GM23248 (cell line): ENCODE measurements around the gene ZNF407. TPM values are rescaled to one million over a fixed set of nuclear protein-coding genes. Genes with fewer than 3 reads are reported as not detected.

ENCODE experiments used
- DNase-seq: peaks from one replicate; pipeline ENCODE4 v3.0.0-alpha.2; 2015
- H2AFZ ChIP-seq: fragments of 200-600 bp; sonication (generic); 2 replicates; pipeline ENCODE4 v1.6.1; 2016; ENCODE audit warnings: antibody characterized with exemption
- H3F3A ChIP-seq: fragments of 200-600 bp; sonication (generic); 2 replicates; pipeline ENCODE4 v1.6.1; 2016; ENCODE audit warnings: mild to moderate bottlenecking, antibody characterized with exemption, mixed run types; ENCODE audit not compliant: insufficient read depth
- H3K27ac ChIP-seq: fragments of 200-600 bp; sonication (generic); 2 replicates; pipeline ENCODE4 v1.5.1; 2016; ENCODE audit warnings: mild to moderate bottlenecking
- H3K27me3 ChIP-seq: fragments of 200-600 bp; sonication (generic); replicated peaks from 2 replicates; pipeline ENCODE4 v1.6.1; 2016; ENCODE audit warnings: mild to moderate bottlenecking; ENCODE audit not compliant: insufficient read depth
- H3K36me3 ChIP-seq: fragments of 200-600 bp; sonication (generic); 2 replicates; pipeline ENCODE4 v1.6.1; 2016; ENCODE audit warnings: low read depth, mild to moderate bottlenecking
- H3K4me1 ChIP-seq: fragments of 200-600 bp; sonication (generic); 2 replicates; pipeline ENCODE4 v1.6.1; 2016; ENCODE audit warnings: mild to moderate bottlenecking; ENCODE audit not compliant: insufficient read depth
- H3K4me2 ChIP-seq: fragments of 200-600 bp; sonication (generic); one replicate; pipeline ENCODE4 v1.6.1; 2016; ENCODE audit warnings: mild to moderate bottlenecking; ENCODE audit not compliant: unreplicated experiment
- H3K4me3 ChIP-seq: fragments of 200-600 bp; sonication (generic); 2 replicates; pipeline ENCODE4 v1.5.1; 2016; ENCODE audit warnings: mild to moderate bottlenecking
- H3K79me2 ChIP-seq: fragments of 200-600 bp; sonication (generic); 2 replicates; pipeline ENCODE4 v1.6.1; 2016; ENCODE audit warnings: mild to moderate bottlenecking; ENCODE audit not compliant: insufficient read depth
- H3K9ac ChIP-seq: fragments of 200-600 bp; sonication (generic); 2 replicates; pipeline ENCODE4 v1.6.1; 2016; ENCODE audit warnings: mild to moderate bottlenecking
- H3K9me2 ChIP-seq: fragments of 200-600 bp; sonication (generic); 2 replicates; pipeline ENCODE4 v1.6.1; 2016; ENCODE audit warnings: mixed run types, mild to moderate bottlenecking, moderate library complexity; ENCODE audit not compliant: insufficient read depth
- H3K9me3 ChIP-seq: fragments of 200-600 bp; sonication (generic); one replicate; pipeline ENCODE4 v1.6.1; 2017; ENCODE audit warnings: low read depth
- H4K20me1 ChIP-seq: fragments of 200-600 bp; sonication (generic); 2 replicates; pipeline ENCODE4 v1.6.0; 2016; ENCODE audit not compliant: insufficient read depth
- EZH2 ChIP-seq: fragments of 200-600 bp; sonication (generic); IDR thresholded peaks from 2 replicates; pipeline ENCODE4 v1.6.1; 2018; ENCODE audit warnings: antibody characterized with exemption, mild to moderate bottlenecking; ENCODE audit not compliant: insufficient read depth, poor library complexity, severe bottlenecking
- EZH2phosphoT487 ChIP-seq: fragments of 200-600 bp; sonication (generic); IDR thresholded peaks from 2 replicates; pipeline ENCODE4 v1.6.1; 2018; ENCODE audit warnings: antibody characterized with exemption, moderate library complexity, mild to moderate bottlenecking, low read depth; ENCODE audit not compliant: insufficient read depth
- WGBS, 2 experiments: methylation state at CpG; one replicate each; pipeline ENCODE4 v1.1.6; 2015 to 2017; ENCODE audit warnings: low lambda C conversion rate in 2 of 2, low coverage in 1 of 2; ENCODE audit errors: missing lambda C conversion rate in 2 of 2; 5-methylcytosine and 5-hydroxymethylcytosine counted together
- in situ Hi-C: fragments of 300-500 bp; cut with MboI; formaldehyde crosslinking; loops from 2 replicates; pipeline ENCODE4 v1.15.0; 2020
- polyA plus RNA-seq: library from polyadenylated mRNA; unstranded; fragments of >200 nt; fragmentation: Nextera tagmentation; extraction: Ambion mirVana; gene quantifications from 2 replicates; pipeline ENCODE4 v1.2.1, GENCODE V29; 2016
- total RNA-seq: library from RNA; depleted of rRNA; stranded (reverse); fragments of >200 nt; shearing (Covaris generic); gene quantifications from 2 replicates; pipeline ENCODE4 v1.2.3, GENCODE V29; 2014

The ZNF407 gene
- total and polyA plus RNA-seq, 2 experiments from 2014 or later: 2.6 to 6.3 TPM

- Histone ChIP-seq H3K9me3 (no peaks in the 10 kb centered on the region), H2AFZ (no peak overlapping the region; the same call in 1 of the 2 replicates), H3K36me3 (no peaks in the 10 kb centered on the region), H4K20me1 (no peaks in the 10 kb centered on the region), H3K9ac (no peak overlapping the region), H3F3A (peaks cover 27% of the 10 kb centered on the region), H3K4me2 (peak overlapping the region; percentile 12), H3K4me1 (peaks cover 22% of the 10 kb centered on the region), H3K27ac (no peak overlapping the region), H3K27me3 (no peaks in the 10 kb centered on the region), H3K9me2 (no peaks in the 10 kb centered on the region), H3K79me2 (no peaks in the 10 kb centered on the region), H3K4me3 (no peak overlapping the region)
- in situ Hi-C loops: no loop called here
- no peak for TF ChIP-seq EZH2
- TF ChIP-seq EZH2phosphoT487: no peak
- DNase-seq: peak; percentile 63
- WGBS, 2 experiments: 86 to 100% methylated on average over 1 of the region's 1 CpG
Measured at GRCh38 chr18:74895686-74896085, 298.0 kb downstream of the ZNF407 start.

- Histone ChIP-seq H3K27ac (no peak overlapping the region), H3K36me3 (no peaks in the 10 kb centered on the region), H3K9ac (no peak overlapping the region), H3K79me2 (no peaks in the 10 kb centered on the region), H2AFZ (no peak overlapping the region), H4K20me1 (no peaks in the 10 kb centered on the region), H3K9me3 (no peaks in the 10 kb centered on the region), H3K27me3 (no peaks in the 10 kb centered on the region), H3K9me2 (no peaks in the 10 kb centered on the region), H3K4me2 (no peak overlapping the region), H3K4me3 (no peak overlapping the region), H3F3A (peaks cover 27% of the 10 kb centered on the region), H3K4me1 (peaks cover 22% of the 10 kb centered on the region)
- in situ Hi-C loops: no loop called here
- peak; percentile 13 for DNase-seq
- 33 to 39% methylated on average over 4 of the region's 4 CpGs for WGBS, 2 experiments
- TF ChIP-seq EZH2phosphoT487 (no peak), EZH2 (no peak)
Measured at GRCh38 chr18:74896390-74896991, 298.8 kb downstream of the ZNF407 start.

GRCh38 chr18:74897971-74898657 lies 300.4 kb downstream of the ZNF407 start:
- no peaks in the 10 kb centered on the region for H3K9me2 ChIP-seq
- H3K27ac ChIP-seq: peak overlapping the region; percentile 26
- in situ Hi-C loops: no loop called here
- peaks cover 27% of the 10 kb centered on the region for H3F3A ChIP-seq
- H3K79me2 ChIP-seq: no peaks in the 10 kb centered on the region
- H3K36me3 ChIP-seq: no peaks in the 10 kb centered on the region
- H3K4me3 ChIP-seq: no peak overlapping the region
- H3K4me2 ChIP-seq: peak overlapping the region; percentile 27
- H3K9me3 ChIP-seq: no peaks in the 10 kb centered on the region
- 15 to 16% methylated on average over 5 of the region's 5 CpGs for WGBS, 2 experiments
- DNase-seq: peak; percentile 84
- H3K4me1 ChIP-seq: peaks cover 22% of the 10 kb centered on the region
- H4K20me1 ChIP-seq: no peaks in the 10 kb centered on the region
- TF ChIP-seq EZH2phosphoT487: no peak
- H2AFZ ChIP-seq: 0 out of 2 replicates have a peak overlapping the region, but pooled peaks have one; percentile 44
- H3K27me3 ChIP-seq: no peaks in the 10 kb centered on the region
- no peak overlapping the region for H3K9ac ChIP-seq

GRCh38 chr18:74898965-74899364 lies 301.3 kb downstream of the ZNF407 start:
- H3K4me2 ChIP-seq: peak overlapping the region; percentile 32

More at GRCh38 chr18:74898965-74899364, 301.3 kb downstream of the ZNF407 start:
- no peak for TF ChIP-seq EZH2phosphoT487
- TF ChIP-seq EZH2: no peak
- Histone ChIP-seq H3K79me2 (no peaks in the 10 kb centered on the region), H4K20me1 (no peaks in the 10 kb centered on the region), H3K9me2 (no peaks in the 10 kb centered on the region), H2AFZ (no peak overlapping the region), H3K27ac (0 out of 2 replicates have a peak overlapping the region, but pooled peaks have one; percentile 26), H3K9ac (no peak overlapping the region), H3K9me3 (no peaks in the 10 kb centered on the region), H3F3A (peaks cover 27% of the 10 kb centered on the region), H3K4me1 (peaks cover 22% of the 10 kb centered on the region), H3K36me3 (no peaks in the 10 kb centered on the region), H3K4me3 (no peak overlapping the region), H3K27me3 (no peaks in the 10 kb centered on the region)
- WGBS, 2 experiments: 44 to 46% methylated on average over 3 of the region's 3 CpGs
- DNase-seq: peak; percentile 46
- in situ Hi-C loops: no loop called here
